ENCODE results near the gene XPR1.

XPR1 gene

DNA sequence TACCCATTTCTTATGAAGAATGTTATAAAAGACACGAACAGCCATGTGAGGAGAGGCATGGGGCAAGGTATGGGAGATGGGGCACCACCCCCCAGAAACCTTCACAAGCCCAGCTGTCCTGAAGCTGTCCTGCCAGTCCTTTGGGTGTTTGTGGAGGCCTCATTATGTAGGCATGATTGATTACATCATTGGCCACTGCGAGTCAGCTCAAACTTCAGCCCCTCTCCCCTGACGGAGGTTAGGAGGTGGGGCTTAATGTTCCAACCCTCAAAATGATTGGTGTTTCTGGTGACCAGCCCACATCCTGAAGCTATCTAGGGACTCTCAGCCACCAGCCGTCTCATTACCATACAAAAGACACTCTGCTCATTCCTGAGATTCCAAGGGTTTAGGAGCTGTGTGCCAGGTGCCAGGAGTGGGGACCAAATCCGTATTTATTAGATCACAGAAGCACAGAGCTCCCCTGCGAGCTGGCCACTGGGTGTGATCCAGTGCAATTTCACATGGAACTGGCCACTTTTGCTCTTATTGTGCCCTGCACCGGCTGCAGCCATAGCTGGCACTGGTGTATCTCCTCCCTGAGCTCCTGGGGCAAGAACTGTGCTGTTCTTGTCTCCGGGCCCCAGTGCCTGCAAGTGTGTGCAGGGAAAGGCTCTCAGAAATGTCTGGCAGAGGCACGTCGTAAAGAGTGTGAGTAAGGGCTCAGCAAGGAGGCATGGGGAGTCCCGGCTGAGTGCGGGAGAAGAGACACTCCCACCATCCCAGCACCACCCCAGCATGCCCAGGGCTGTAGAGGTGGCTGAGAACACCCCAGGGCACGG, 291.4 kb downstream of the XPR1 start:
- Histone ChIP-seq H3K27ac (ENCODE audit: low read depth, low read length, severe bottlenecking) (peak overlapping the region; percentile 72), H3K36me3 (ENCODE audit: control insufficient read depth, insufficient read depth, low read length) (no peaks in the 10 kb centered on the region), H3K4me1 (ENCODE audit: control insufficient read depth, insufficient read depth, low read length, poor library complexity, severe bottlenecking) (peaks cover 20% of the 10 kb centered on the region), H3K9me3 (ENCODE audit: control insufficient read depth, low read length) (no peaks in the 10 kb centered on the region), H3K4me3 (ENCODE audit: extremely low read depth, insufficient read depth, low read length, poor library complexity, severe bottlenecking) (no peak overlapping the region)
- 20 to 23% methylated on average over 5 to 8 of the region's 13 CpGs for WGBS, 2 experiments (ENCODE audit: insufficient coverage in 2 of 2)

- no peaks in the 10 kb centered on the region for H3K9me3 ChIP-seq (ENCODE audit: control insufficient read depth, low read length)
- no peaks in the 10 kb centered on the region for H3K36me3 ChIP-seq (ENCODE audit: control insufficient read depth, insufficient read depth, low read length)
- 50 to 53% methylated on average over 2 to 3 of the region's 4 CpGs for WGBS, 2 experiments (ENCODE audit: insufficient coverage in 2 of 2)
- peaks cover 20% of the 10 kb centered on the region for H3K4me1 ChIP-seq (ENCODE audit: control insufficient read depth, insufficient read depth, low read length, poor library complexity, severe bottlenecking)
- H3K27ac ChIP-seq (ENCODE audit: low read depth, low read length, severe bottlenecking) = peak overlapping the region; percentile 72
- no peak overlapping the region for H3K4me3 ChIP-seq (ENCODE audit: extremely low read depth, insufficient read depth, low read length, poor library complexity, severe bottlenecking)
Measured at GRCh38 chr1:180923887-180924286, 292.1 kb downstream of the XPR1 start.

- no peak overlapping the region for H3K27ac ChIP-seq (ENCODE audit: low read depth, low read length, severe bottlenecking)
- peaks cover 20% of the 10 kb centered on the region for H3K4me1 ChIP-seq (ENCODE audit: control insufficient read depth, insufficient read depth, low read length, poor library complexity, severe bottlenecking)
- H3K36me3 ChIP-seq (ENCODE audit: control insufficient read depth, insufficient read depth, low read length) = no peaks in the 10 kb centered on the region
- WGBS, 2 experiments (ENCODE audit: insufficient coverage in 2 of 2) = 92 to 100% methylated on average over 2 of the region's 2 CpGs
- H3K9me3 ChIP-seq (ENCODE audit: control insufficient read depth, low read length) = no peaks in the 10 kb centered on the region
- H3K4me3 ChIP-seq (ENCODE audit: extremely low read depth, insufficient read depth, low read length, poor library complexity, severe bottlenecking) = no peak overlapping the region
Measured at GRCh38 chr1:180924939-180925338, 293.1 kb downstream of the XPR1 start.

GRCh38 chr1:180925471-180926051, 293.7 kb downstream of the XPR1 start:
- Histone ChIP-seq H3K36me3 (ENCODE audit: control insufficient read depth, insufficient read depth, low read length) (no peaks in the 10 kb centered on the region), H3K4me3 (ENCODE audit: extremely low read depth, insufficient read depth, low read length, poor library complexity, severe bottlenecking) (no peak overlapping the region), H3K27ac (ENCODE audit: low read depth, low read length, severe bottlenecking) (no peak overlapping the region), H3K9me3 (ENCODE audit: control insufficient read depth, low read length) (no peaks in the 10 kb centered on the region), H3K4me1 (ENCODE audit: control insufficient read depth, insufficient read depth, low read length, poor library complexity, severe bottlenecking) (peaks cover 20% of the 10 kb centered on the region)
- WGBS, 2 experiments (ENCODE audit: insufficient coverage in 2 of 2) = 52 to 71% methylated on average over 4 to 7 of the region's 7 CpGs

- H3K9me3 ChIP-seq (ENCODE audit: control insufficient read depth, low read length) = no peaks in the 10 kb centered on the region
- WGBS, 2 experiments (ENCODE audit: insufficient coverage in 2 of 2) = 69 to 74% methylated on average over 12 to 13 of the region's 14 CpGs
- H3K27ac ChIP-seq (ENCODE audit: low read depth, low read length, severe bottlenecking) = peak overlapping the region; percentile 31
- peaks cover 20% of the 10 kb centered on the region for H3K4me1 ChIP-seq (ENCODE audit: control insufficient read depth, insufficient read depth, low read length, poor library complexity, severe bottlenecking)
- no peaks in the 10 kb centered on the region for H3K36me3 ChIP-seq (ENCODE audit: control insufficient read depth, insufficient read depth, low read length)
- no peak overlapping the region for H3K4me3 ChIP-seq (ENCODE audit: extremely low read depth, insufficient read depth, low read length, poor library complexity, severe bottlenecking)
Measured at GRCh38 chr1:180926164-180926981, 294.6 kb downstream of the XPR1 start.

GRCh38 chr1:180927348-180927747, 295.5 kb downstream of the XPR1 start:
- peaks cover 18% of the 10 kb centered on the region for H3K4me1 ChIP-seq (ENCODE audit: control insufficient read depth, insufficient read depth, low read length, poor library complexity, severe bottlenecking)

GRCh38 chr1:180927841-180928240, 296.0 kb downstream of the XPR1 start:
- Histone ChIP-seq H3K9me3 (ENCODE audit: control insufficient read depth, low read length) (no peaks in the 10 kb centered on the region), H3K4me3 (ENCODE audit: extremely low read depth, insufficient read depth, low read length, poor library complexity, severe bottlenecking) (no peak overlapping the region), H3K4me1 (ENCODE audit: control insufficient read depth, insufficient read depth, low read length, poor library complexity, severe bottlenecking) (peaks cover 13% of the 10 kb centered on the region), H3K27ac (ENCODE audit: low read depth, low read length, severe bottlenecking) (no peak overlapping the region), H3K36me3 (ENCODE audit: control insufficient read depth, insufficient read depth, low read length) (no peaks in the 10 kb centered on the region)
- WGBS, 2 experiments (ENCODE audit: insufficient coverage in 2 of 2) = 76 to 100% methylated on average over 2 of the region's 4 CpGs

More at GRCh38 chr1:180927348-180927747, 295.5 kb downstream of the XPR1 start:
- H3K27ac ChIP-seq (ENCODE audit: low read depth, low read length, severe bottlenecking) = no peak overlapping the region
- no peak overlapping the region for H3K4me3 ChIP-seq (ENCODE audit: extremely low read depth, insufficient read depth, low read length, poor library complexity, severe bottlenecking)
- H3K9me3 ChIP-seq (ENCODE audit: control insufficient read depth, low read length) = no peaks in the 10 kb centered on the region
- WGBS, 2 experiments (ENCODE audit: insufficient coverage in 2 of 2) = 88 to 98% methylated on average over 10 to 12 of the region's 13 CpGs
- H3K36me3 ChIP-seq (ENCODE audit: control insufficient read depth, insufficient read depth, low read length) = no peaks in the 10 kb centered on the region

GRCh38 chr1:180928331-180929230, 296.8 kb downstream of the XPR1 start:
- no peak overlapping the region for H3K4me3 ChIP-seq (ENCODE audit: extremely low read depth, insufficient read depth, low read length, poor library complexity, severe bottlenecking)
- 94 to 95% methylated on average over 14 to 15 of the region's 17 CpGs for WGBS, 2 experiments (ENCODE audit: insufficient coverage in 2 of 2)
- H3K27ac ChIP-seq (ENCODE audit: low read depth, low read length, severe bottlenecking) = no peak overlapping the region
- no peaks in the 10 kb centered on the region for H3K36me3 ChIP-seq (ENCODE audit: control insufficient read depth, insufficient read depth, low read length)
- H3K9me3 ChIP-seq (ENCODE audit: control insufficient read depth, low read length) = no peaks in the 10 kb centered on the region
- peaks cover 6% of the 10 kb centered on the region for H3K4me1 ChIP-seq (ENCODE audit: control insufficient read depth, insufficient read depth, low read length, poor library complexity, severe bottlenecking)

DNA sequence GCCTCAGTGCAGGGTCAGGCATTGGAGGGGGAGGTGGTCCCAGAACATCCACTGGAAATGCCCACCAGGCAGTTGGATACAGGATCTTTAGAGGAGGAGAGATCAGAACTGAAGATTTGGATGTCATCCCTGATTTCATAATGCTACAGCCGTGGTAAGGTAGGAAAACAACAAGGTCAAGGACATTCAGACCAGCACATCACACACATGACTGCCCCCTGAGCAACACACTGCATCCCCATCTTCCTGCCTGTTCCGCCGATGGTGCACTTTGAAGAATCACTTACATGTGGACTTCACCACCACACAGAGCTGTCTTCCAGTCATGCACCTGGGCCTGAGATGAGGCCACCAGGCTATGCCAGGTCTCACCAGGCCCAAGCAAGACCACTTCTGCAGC, 297.6 kb downstream of the XPR1 start:
- no peak overlapping the region for H3K4me3 ChIP-seq (ENCODE audit: extremely low read depth, insufficient read depth, low read length, poor library complexity, severe bottlenecking)
- H3K36me3 ChIP-seq (ENCODE audit: control insufficient read depth, insufficient read depth, low read length) = no peaks in the 10 kb centered on the region
- no peaks in the 10 kb centered on the region for H3K9me3 ChIP-seq (ENCODE audit: control insufficient read depth, low read length)
- peaks cover 4% of the 10 kb centered on the region for H3K4me1 ChIP-seq (ENCODE audit: control insufficient read depth, insufficient read depth, low read length, poor library complexity, severe bottlenecking)
- H3K27ac ChIP-seq (ENCODE audit: low read depth, low read length, severe bottlenecking) = no peak overlapping the region
- WGBS, 2 experiments (ENCODE audit: insufficient coverage in 2 of 2) = 93% methylated on average over 2 to 3 of the region's 3 CpGs

DNA sequence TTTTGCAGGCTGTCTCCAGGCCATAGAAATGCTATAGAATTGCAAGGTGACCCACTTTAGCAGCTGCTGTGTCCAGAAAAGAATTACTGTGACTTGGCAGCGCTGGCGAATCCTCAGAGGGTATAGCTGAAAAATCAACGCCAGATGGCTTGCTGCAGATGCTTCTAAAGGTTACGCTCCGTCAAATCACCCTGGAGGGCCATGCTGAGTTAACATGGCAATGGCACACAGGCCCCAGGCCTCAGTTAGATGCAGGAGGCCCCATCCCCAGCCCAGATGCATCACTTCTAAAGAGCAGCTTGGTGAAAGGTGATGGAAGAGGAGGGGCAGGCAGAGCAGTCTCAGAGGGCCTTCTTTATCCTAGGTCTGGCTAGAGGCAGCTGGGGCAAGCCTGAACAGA, 298.9 kb downstream of the XPR1 start:
- whole genome bisulfite sequencing, 2 experiments (ENCODE audit: insufficient coverage in 2 of 2) = 94 to 98% methylated on average over 5 of the region's 5 CpGs
- Histone ChIP-seq H3K27ac (ENCODE audit: low read depth, low read length, severe bottlenecking) (no peak overlapping the region), H3K36me3 (ENCODE audit: control insufficient read depth, insufficient read depth, low read length) (no peaks in the 10 kb centered on the region), H3K9me3 (ENCODE audit: control insufficient read depth, low read length) (no peaks in the 10 kb centered on the region), H3K4me3 (ENCODE audit: extremely low read depth, insufficient read depth, low read length, poor library complexity, severe bottlenecking) (no peak overlapping the region), H3K4me1 (ENCODE audit: control insufficient read depth, insufficient read depth, low read length, poor library complexity, severe bottlenecking) (peaks cover 4% of the 10 kb centered on the region)
